Measurements from ENCODE around the gene PXDC1.

DNA sequence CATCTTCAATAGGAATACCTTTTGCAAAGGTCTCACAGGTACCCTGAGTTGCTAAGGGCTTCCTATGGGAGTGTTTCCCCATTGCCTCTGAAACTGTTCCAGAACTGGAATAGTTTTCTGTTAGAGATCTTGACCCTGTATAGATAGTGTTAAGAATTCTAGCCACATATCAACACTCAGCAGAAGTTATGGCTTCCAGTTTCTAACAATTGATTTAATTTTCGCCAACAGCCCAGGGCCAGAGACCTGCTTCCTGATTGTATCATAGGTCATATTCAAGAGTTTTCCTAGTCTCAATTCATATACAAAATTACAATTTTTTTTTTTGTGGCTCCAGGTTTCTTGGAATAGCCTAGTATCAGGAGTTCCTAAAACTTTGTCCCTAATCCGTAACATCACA lies 61.0 kb downstream of the PXDC1 start:
- TF ChIP-seq ZNF274 (IDR thresholded peaks at IDR 0.05; ENCODE audit: low read depth, low read length) (no peak), YY1 (IDR thresholded peaks at IDR 0.05; ENCODE audit: insufficient read depth, insufficient read length) (no peak), SUZ12 (IDR thresholded peaks at IDR 0.05; ENCODE audit: extremely low read depth, insufficient read depth, insufficient read length) (no peak)

Data from NT2/D1 (cell line).